Putamen (tissue), 1 donor: ENCODE measurements around the gene CCDC57.

Source experiments
- DNase-seq: peaks from one replicate; pipeline ENCODE4 v3.0.0-alpha.2; 2016; ENCODE audit warnings: low spot score

CCDC57 gene

GRCh38 chr17:82081966-82082365, 130.7 kb downstream of the CCDC57 start:
- no peak for DNase-seq

- no peak for DNase-seq
Measured at GRCh38 chr17:82081546-82081945, 131.1 kb downstream of the CCDC57 start.

DNA sequence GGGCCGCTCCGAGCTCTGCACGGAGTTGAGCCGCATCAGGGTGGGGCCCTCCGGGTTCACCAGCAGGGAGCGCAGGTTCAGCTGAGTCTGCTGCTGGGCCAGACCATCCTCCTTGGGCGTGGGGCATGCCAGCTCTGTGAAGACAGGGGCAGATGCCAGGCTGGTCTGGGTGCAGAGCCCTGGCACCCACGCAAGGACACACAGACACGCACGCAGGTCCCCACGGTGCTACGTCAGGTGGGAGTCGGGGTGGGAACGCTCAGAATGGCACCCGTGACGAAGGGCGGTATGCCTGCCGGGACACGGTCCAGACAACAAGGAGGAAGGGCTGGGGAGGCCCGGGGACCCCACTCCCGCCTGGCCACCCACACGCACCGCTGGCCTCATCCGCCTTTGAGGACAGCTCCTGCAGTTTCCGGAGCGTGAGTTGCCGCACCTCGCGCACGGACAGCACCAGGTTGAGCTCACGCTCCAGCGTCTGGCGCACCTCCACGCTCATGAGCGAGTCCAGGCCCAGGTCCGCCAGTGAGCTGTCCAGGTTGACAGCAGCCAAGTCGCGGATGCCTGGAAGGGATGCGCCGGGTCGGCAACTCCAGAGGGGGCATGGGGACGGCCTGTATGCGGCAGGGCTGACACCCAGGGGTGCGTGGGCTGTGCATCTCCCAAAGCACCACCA, 131.7 kb downstream of the CCDC57 start:
- DNase-seq = no peak

GRCh38 chr17:82080048-82080788, 132.4 kb downstream of the CCDC57 start:
- no peak for DNase-seq

GRCh38 chr17:82079001-82079677, 133.5 kb downstream of the CCDC57 start:
- DNase-seq = no peak

DNA sequence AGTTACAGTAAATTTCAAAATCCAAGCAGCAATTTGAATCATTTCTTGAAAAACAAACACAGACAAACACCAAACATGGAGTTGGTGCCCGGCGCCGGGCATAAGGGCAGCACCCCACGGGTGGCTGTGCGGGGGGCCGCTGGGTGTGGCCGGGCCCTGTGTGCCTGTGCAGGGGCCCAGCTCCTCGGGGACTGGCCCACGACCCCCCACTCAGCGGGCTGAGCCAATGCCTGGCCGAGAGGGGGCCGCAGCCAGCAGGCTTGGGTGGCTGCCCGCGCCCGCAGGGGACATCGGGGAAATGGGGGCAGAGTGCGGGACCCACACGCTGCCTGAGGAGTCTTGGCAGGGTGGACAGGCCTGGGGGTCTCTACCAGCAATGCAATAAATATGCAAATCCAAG, 134.2 kb downstream of the CCDC57 start:
- no peak for DNase-seq

GRCh38 chr17:82077617-82078358, 134.9 kb downstream of the CCDC57 start:
- no peak for DNase-seq

- DNase-seq = no peak
Measured at GRCh38 chr17:82076785-82077591, 135.7 kb downstream of the CCDC57 start.

- no peak for DNase-seq
Measured at GRCh38 chr17:82076018-82076784, 136.4 kb downstream of the CCDC57 start.

DNA sequence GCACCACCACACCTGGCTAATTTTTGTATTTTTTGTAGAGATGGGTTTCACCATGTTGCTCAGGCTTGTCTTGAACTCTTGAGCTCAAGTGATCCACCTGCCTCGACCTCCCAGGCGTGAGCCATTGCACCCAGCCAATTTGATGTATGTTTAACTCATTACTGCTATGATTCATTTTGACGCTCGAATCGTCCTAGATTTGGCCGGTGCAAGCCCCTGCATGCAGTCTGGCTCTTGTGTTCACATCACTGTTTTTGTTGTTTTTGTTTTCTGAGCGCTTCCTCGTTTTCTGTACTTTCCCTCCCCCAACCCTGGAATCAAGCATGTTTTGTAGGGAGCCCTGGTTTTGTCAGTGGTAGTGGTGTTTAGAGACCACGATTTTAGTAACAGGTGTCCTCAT, 139.2 kb downstream of the CCDC57 start:
- no peak for DNase-seq

DNA sequence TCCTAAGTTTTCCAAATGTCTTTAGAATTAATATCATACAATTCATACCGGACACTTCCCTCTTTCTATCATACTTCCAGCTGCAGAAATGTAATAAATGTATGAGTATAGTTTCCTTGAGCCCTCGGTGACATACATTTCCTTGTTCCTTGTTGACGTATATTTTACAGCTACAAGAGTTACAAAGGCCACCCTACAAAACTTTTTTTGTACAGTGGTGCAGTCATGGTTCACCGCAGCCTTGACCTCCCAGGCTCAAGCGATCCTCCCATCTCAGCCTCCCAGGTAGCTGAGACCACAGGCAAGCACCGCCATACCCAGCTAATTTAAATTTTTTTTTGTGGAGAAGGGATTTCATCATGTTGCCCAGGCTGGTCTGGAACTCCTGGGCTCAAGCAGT, 139.8 kb downstream of the CCDC57 start:
- no peak for DNase-seq

DNA sequence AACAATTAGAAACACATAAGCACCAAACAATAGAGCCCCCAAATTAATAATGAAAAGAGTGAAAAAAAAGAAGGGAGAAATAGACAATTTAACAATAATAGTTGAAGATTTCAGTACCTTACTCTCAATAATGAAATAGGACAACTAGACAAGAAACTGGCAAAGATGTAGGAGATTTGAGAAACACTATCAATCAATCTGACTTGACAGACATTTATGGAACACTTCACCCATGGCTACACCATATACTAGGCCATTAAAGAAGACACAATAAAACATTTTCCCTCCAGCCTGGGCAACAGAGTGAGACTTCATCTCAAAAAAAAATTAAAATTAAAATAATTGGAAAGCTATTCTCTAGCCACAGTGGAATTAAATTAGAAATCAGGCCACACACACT, 142.0 kb downstream of the CCDC57 start:
- DNase-seq = no peak

- DNase-seq = peak; percentile 57
Measured at GRCh38 chr17:82065638-82066303, 146.9 kb downstream of the CCDC57 start, which contains the start of gene DUS1L. DUS1L (minus strand) TSS chr17:82065804; CDS start chr17:82065059, 745 bp downstream.

GRCh38 chr17:82065193-82065637, 147.4 kb downstream of the CCDC57 start:
- DNase-seq = no peak

DNA sequence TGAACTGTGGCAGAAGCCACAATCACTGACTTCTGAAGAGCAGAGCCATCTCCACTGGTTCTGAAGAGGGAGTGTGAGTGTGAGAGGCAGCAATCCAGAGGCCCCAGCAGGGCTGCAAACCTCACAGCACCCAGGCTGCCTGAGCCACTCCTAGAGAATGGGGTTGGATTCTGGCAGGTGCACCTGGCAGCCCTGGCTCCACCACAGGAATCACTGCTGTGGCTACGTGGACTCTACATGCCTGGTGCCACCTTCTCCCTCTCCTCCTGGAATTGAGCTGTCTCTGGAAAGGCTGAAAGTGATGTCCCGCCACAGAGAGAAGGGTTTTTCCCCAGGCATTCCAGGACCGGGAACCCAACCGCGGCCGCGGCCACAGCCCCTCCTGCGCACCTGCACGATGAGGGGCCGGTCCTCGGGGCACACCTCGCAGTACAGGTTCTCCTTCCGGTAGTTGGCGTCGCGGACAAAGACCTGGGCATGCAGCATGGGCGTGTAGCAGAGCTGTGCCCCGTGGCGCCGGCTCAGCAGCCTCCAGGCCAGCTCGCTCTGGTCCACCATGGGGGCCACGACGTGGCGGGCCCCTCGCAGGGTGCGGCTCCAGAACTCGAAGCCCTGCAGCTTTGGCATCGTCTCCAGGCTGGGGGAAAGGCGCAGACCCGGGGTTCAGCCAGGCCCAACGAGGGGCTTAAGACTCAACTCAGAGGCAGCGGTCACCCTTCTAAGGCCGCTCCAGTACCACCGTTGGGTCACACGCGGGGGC, 148.0 kb downstream of the CCDC57 start:
- DNase-seq = no peak

GRCh38 chr17:82063424-82064415, 148.9 kb downstream of the CCDC57 start:
- no peak for DNase-seq

GRCh38 chr17:82062984-82063368, 149.7 kb downstream of the CCDC57 start:
- DNase-seq = no peak
